Naive B cell (primary cell): ENCODE measurements around the gene NFATC3. TPM values are rescaled to one million over a fixed set of nuclear protein-coding genes. Genes with fewer than 3 reads are reported as not detected.

Experiments used
- ATAC-seq, 2 donors: fragments of 150-1000 bp; cut with Tn5 transposase; 2 replicates each; pipeline ENCODE4 v1.10.0; 2021; ENCODE audit warnings: low read depth in 2 of 2, mild to moderate bottlenecking in 2 of 2, moderate library complexity in 2 of 2
- DNase-seq: peaks from one replicate; pipeline ENCODE4 v3.0.0; 2022
- H3K27ac Mint-ChIP-seq, 6 donors: one replicate each; pipeline ENCODE4 v1.8.0; 2020 to 2022; ENCODE audit warnings: mild to moderate bottlenecking in 6 of 6, mixed read lengths in 6 of 6, moderate library complexity in 5 of 6, inconsistent platforms in 2 of 6
- H3K27me3 Mint-ChIP-seq, 3 donors: one replicate each; pipeline ENCODE4 v1.8.0; 2021 to 2022; ENCODE audit warnings: mixed read lengths in 3 of 3, mild to moderate bottlenecking in 1 of 3
- H3K36me3 Mint-ChIP-seq, 2 donors: one replicate each; pipeline ENCODE4 v1.8.0; 2020 to 2022; ENCODE audit warnings: mixed read lengths in 2 of 2, inconsistent platforms in 1 of 2, mild to moderate bottlenecking in 1 of 2
- H3K4me1 Mint-ChIP-seq, 3 donors: one replicate each; pipeline ENCODE4 v1.8.0; 2020 to 2022; ENCODE audit warnings: mixed read lengths in 3 of 3, inconsistent platforms in 1 of 3, mild to moderate bottlenecking in 1 of 3, moderate library complexity in 1 of 3
- H3K4me3 Mint-ChIP-seq, 8 donors: one replicate each; pipeline ENCODE4 v1.8.0; 2020 to 2022; ENCODE audit warnings: mild to moderate bottlenecking in 8 of 8, mixed read lengths in 8 of 8, moderate library complexity in 8 of 8, inconsistent platforms in 2 of 8
- H3K9me3 Mint-ChIP-seq, 7 donors: one replicate each; pipeline ENCODE4 v1.8.0; 2020 to 2022; ENCODE audit warnings: mixed read lengths in 7 of 7, mild to moderate bottlenecking in 5 of 7, inconsistent platforms in 2 of 7, moderate library complexity in 1 of 7
- polyA plus RNA-seq, 6 donors: library from polyadenylated mRNA; unstranded; fragments of 300-500 nt; fragmentation: Illumina TruSeq; gene quantifications; one replicate each; pipeline ENCODE4 v1.2.3, GENCODE V29; 2021; ENCODE audit warnings: low read depth in 6 of 6

Gene NFATC3
- polyA plus RNA-seq, 6 donors from 2014 or later: 74.8 to 147 (median 96.7) TPM

- H3K27me3 Mint-ChIP-seq: no peaks in the 10 kb centered on the region
- no peaks in the 10 kb centered on the region for H3K9me3 Mint-ChIP-seq
- H3K4me3 Mint-ChIP-seq: peak overlapping the region in 7 of 8 donors; percentile 30 to 94 (median 71)
- H3K27ac Mint-ChIP-seq: peak overlapping the region; percentile 74 to 100 (median 96)
- DNase-seq (no peak), ATAC-seq (no peak)
- H3K36me3 Mint-ChIP-seq: peaks cover 12 to 27% of the 10 kb centered on the region in 2 donors
- H3K4me1 Mint-ChIP-seq: peaks cover 74 to 93% (median 84%) of the 10 kb centered on the region in 3 donors
These were observed 8.6 kb upstream of the NFATC3 start for GRCh38 chr16:68076560-68076959.

GRCh38 chr16:68077866-68078700 lies 7.1 kb upstream of the NFATC3 start:
- H3K9me3 Mint-ChIP-seq: no peaks in the 10 kb centered on the region
- ATAC-seq (no peak), DNase-seq (no peak)
- H3K27ac Mint-ChIP-seq: peak overlapping the region in 4 of 6 donors; percentile 14 to 94 (median 88)
- peak overlapping the region in 7 of 8 donors; percentile 7 to 91 (median 61) for H3K4me3 Mint-ChIP-seq
- H3K36me3 Mint-ChIP-seq: peaks cover 6 to 26% of the 10 kb centered on the region in 2 donors
- peaks cover 81 to 94% (median 88%) of the 10 kb centered on the region in 3 donors for H3K4me1 Mint-ChIP-seq
- no peaks in the 10 kb centered on the region for H3K27me3 Mint-ChIP-seq

DNA sequence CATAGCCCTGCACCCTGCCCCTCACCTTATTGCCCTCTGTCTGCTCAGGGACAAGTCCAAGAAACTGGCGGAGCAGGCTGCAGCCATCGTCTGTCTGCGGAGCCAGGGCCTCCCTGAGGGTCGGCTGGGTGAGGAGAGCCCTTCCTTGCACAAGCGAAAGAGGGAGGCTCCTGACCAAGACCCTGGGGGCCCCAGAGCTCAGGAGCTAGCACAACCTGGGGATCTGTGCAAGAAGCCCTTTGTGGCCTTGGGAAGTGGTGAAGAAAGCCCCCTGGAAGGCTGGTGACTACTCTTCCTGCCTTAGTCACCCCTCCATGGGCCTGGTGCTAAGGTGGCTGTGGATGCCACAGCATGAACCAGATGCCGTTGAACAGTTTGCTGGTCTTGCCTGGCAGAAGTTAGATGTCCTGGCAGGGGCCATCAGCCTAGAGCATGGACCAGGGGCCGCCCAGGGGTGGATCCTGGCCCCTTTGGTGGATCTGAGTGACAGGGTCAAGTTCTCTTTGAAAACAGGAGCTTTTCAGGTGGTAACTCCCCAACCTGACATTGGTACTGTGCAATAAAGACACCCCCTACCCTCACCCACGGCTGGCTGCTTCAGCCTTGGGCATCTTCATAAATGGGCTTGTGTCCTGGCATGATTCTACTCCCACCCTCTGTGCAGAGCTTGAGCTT lies 6.3 kb upstream of the NFATC3 start:
- Mint-ChIP-seq H3K27ac (peak overlapping the region; percentile 56 to 97 (median 90)), H3K9me3 (no peaks in the 10 kb centered on the region), H3K4me1 (peaks cover 85 to 95% (median 90%) of the 10 kb centered on the region in 3 donors), H3K36me3 (peaks cover 6 to 25% of the 10 kb centered on the region in 2 donors), H3K4me3 (peak overlapping the region; percentile 49 to 91 (median 80)), H3K27me3 (no peaks in the 10 kb centered on the region)
- DNase-seq (no peak), ATAC-seq (no peak)

DNA sequence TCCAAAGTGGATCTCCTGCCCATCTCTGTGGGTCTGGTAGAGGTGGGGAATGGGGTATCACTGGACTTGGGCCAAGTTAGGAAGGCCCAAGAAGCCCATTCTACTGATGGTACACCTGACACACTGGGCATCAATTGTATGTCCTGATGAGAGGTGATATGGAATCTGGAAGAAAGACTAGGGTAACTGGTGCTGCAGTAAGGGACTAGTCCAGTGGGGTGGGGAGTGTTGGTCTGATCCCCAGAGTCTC lies 5.9 kb upstream of the NFATC3 start:
- H3K27ac Mint-ChIP-seq: peak overlapping the region; percentile 86 to 97 (median 94)
- H3K36me3 Mint-ChIP-seq: peaks cover 6 to 20% of the 10 kb centered on the region in 2 donors
- no peaks in the 10 kb centered on the region for H3K27me3 Mint-ChIP-seq
- peak overlapping the region; percentile 49 to 91 (median 80) for H3K4me3 Mint-ChIP-seq
- peaks cover 85 to 95% (median 90%) of the 10 kb centered on the region in 3 donors for H3K4me1 Mint-ChIP-seq
- H3K9me3 Mint-ChIP-seq: no peaks in the 10 kb centered on the region
- ATAC-seq (no peak), DNase-seq (no peak)

GRCh38 chr16:68079626-68080344 lies 5.4 kb upstream of the NFATC3 start:
- Mint-ChIP-seq H3K4me3 (peak overlapping the region; percentile 49 to 91 (median 80)), H3K36me3 (peaks cover 6 to 15% of the 10 kb centered on the region in 2 donors)
- ATAC-seq: peak; percentile 5 to 7

DNA sequence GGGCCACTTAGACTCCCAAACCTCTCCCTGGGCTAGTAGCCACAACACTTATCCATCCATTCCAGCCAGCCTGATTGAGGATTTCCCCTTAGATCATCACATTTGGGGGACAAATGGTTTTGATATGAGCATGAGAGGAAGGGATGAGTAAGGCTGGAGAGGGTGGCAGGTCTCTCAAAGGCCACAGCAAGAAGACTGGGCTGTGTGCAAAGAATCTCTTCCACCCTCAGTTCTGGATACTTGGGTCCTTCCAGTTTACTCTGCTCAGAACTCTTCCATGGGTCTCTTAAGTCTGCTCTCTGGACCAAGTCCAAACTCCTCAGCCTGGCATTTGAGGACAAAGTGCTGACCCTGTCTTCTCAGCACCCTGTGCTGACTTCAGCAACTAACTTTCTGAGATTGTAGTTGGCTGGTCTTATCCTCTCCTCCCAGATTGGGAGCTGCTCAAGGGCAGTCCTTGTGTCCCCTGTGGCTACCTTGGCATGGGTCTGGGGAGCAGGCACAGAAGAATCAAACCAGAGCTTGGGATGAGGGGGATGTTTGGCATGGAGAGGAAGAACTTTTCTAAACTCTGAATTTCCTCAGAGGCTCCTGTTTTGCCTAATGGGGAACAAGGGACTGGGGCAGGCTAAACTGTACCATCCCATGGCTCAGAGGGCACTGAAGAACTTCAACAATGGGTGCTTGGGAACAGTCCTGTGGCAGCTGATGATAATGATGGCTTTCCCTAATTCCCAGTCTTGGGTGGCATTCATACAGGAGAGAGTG lies 3.1 kb upstream of the NFATC3 start:
- Mint-ChIP-seq H3K4me3 (peak overlapping the region in 6 of 8 donors; percentile 53 to 87 (median 74)), H3K9me3 (no peaks in the 10 kb centered on the region), H3K36me3 (peaks cover 6 to 13% of the 10 kb centered on the region in 2 donors), H3K27me3 (no peaks in the 10 kb centered on the region), H3K4me1 (peaks cover 72 to 75% (median 73%) of the 10 kb centered on the region in 3 donors), H3K27ac (peak overlapping the region in 5 of 6 donors; percentile 50 to 96 (median 82))
- ATAC-seq (no peak), DNase-seq (no peak)

More at GRCh38 chr16:68079626-68080344, 5.4 kb upstream of the NFATC3 start:
- H3K4me1 Mint-ChIP-seq: peaks cover 83 to 92% (median 87%) of the 10 kb centered on the region in 3 donors
- H3K9me3 Mint-ChIP-seq: no peaks in the 10 kb centered on the region
- peak; percentile 67 for DNase-seq
- no peaks in the 10 kb centered on the region for H3K27me3 Mint-ChIP-seq
- peak overlapping the region; percentile 86 to 97 (median 94) for H3K27ac Mint-ChIP-seq

GRCh38 chr16:68082629-68083238 lies 2.4 kb upstream of the NFATC3 start:
- Mint-ChIP-seq H3K27me3 (no peaks in the 10 kb centered on the region), H3K36me3 (peaks cover 6 to 10% of the 10 kb centered on the region in 2 donors), H3K9me3 (no peaks in the 10 kb centered on the region), H3K27ac (peak overlapping the region; percentile 70 to 97 (median 92)), H3K4me3 (peak overlapping the region in 7 of 8 donors; percentile 4 to 90 (median 85)), H3K4me1 (peaks cover 72 to 74% (median 73%) of the 10 kb centered on the region in 3 donors)
- DNase-seq: no peak
- no peak for ATAC-seq

DNA sequence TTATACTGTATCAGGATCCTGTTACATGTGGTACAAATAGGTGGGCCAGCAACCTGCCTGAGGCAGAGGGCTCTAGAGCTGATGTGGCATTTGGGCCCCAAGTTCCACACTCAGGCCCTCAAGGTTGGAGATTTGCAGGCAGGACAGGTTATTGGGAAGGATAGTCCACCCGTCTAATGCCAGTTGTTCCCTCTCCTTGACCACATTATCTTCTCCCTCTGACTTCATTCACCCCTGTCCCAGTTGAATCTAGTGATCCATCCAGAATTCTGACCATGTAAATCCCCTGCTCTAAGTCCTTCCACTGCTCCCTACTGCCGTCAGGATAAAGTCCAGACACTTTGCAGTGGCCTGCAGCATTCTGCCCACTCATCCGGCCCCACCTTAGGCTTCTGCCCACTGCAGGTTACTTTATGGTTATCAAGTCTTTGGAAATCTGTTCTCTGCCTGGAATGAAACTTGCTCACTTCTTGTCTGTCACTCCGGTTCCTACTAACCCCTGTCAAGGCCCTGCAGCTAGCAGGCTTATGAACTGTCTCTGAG lies 1.9 kb upstream of the NFATC3 start:
- DNase-seq (no peak), ATAC-seq (no peak)
- Mint-ChIP-seq H3K4me3 (peak overlapping the region; percentile 35 to 92 (median 86)), H3K9me3 (no peaks in the 10 kb centered on the region), H3K27ac (peak overlapping the region; percentile 88 to 97 (median 96)), H3K4me1 (peaks cover 68 to 70% (median 69%) of the 10 kb centered on the region in 3 donors), H3K36me3 (peaks cover 2 to 4% of the 10 kb centered on the region in 2 donors), H3K27me3 (no peaks in the 10 kb centered on the region)

- Mint-ChIP-seq H3K27me3 (no peaks in the 10 kb centered on the region), H3K27ac (peak overlapping the region; percentile 88 to 97 (median 96)), H3K36me3 (no peaks in the 10 kb centered on the region), H3K9me3 (no peaks in the 10 kb centered on the region), H3K4me1 (peaks cover 65 to 69% (median 67%) of the 10 kb centered on the region in 3 donors), H3K4me3 (peak overlapping the region; percentile 85 to 99 (median 91))
- ATAC-seq (no peak), DNase-seq (no peak)
These were observed 1.2 kb upstream of the NFATC3 start for GRCh38 chr16:68083861-68084503.

DNA sequence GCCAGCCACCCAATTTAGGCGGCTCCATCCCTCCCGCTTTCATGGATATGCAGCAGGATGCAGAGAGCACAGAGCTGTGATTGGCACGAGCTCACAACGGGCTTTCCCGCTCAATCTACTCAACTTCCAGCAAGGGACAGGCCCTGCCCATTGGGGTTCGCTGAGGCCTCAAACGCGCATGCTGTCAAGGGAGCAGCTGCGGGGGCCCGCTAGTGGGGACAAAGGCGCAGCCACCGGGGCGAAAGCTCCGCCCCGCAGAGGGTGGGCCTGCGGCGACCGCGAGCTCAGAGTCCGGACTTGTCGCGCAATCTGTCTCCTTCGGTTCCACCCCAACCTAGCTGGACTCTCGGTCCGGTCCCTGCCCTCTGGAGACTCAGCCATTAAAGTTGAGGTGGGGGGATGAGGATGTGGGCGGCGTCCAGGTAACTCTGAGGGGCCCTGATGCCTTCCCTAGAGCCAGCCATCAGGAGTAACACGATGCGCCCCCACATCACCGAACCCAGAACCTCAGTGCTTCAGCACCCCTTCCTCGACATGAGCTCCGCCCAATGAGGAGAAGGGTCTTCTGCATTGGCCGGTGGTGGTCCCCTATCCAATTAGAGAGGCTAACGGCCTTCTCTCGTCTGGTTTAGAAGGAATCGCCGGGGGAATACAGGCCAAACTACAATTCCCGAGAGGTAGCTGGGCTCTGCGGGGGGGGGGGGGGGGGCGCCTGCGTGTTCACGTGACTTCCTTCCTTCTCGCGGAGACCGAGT lies 489 bp upstream of the NFATC3 start:
- ATAC-seq (peak; percentile 68), DNase-seq (peak; percentile 89)
- H3K9me3 Mint-ChIP-seq: no peaks in the 10 kb centered on the region
- H3K27me3 Mint-ChIP-seq: no peaks in the 10 kb centered on the region
- H3K36me3 Mint-ChIP-seq: no peaks in the 10 kb centered on the region
- H3K4me1 Mint-ChIP-seq: peaks cover 60 to 69% (median 67%) of the 10 kb centered on the region in 3 donors
- peak overlapping the region; percentile 88 to 97 (median 96) for H3K27ac Mint-ChIP-seq
- H3K4me3 Mint-ChIP-seq: peak overlapping the region; percentile 85 to 99 (median 91)

- no peaks in the 10 kb centered on the region for H3K36me3 Mint-ChIP-seq
- DNase-seq (no peak), ATAC-seq (no peak)
- H3K27me3 Mint-ChIP-seq: no peaks in the 10 kb centered on the region
- H3K4me3 Mint-ChIP-seq: peak overlapping the region; percentile 87 to 99 (median 95)
- H3K9me3 Mint-ChIP-seq: no peaks in the 10 kb centered on the region
- H3K4me1 Mint-ChIP-seq: peaks cover 62 to 69% (median 67%) of the 10 kb centered on the region in 3 donors
- H3K27ac Mint-ChIP-seq: peak overlapping the region; percentile 30 to 98 (median 90)
These were observed 1.2 kb downstream of the NFATC3 start for GRCh38 chr16:68086336-68086841.
